K562 (cell line): ENCODE measurements around the gene KLHDC10. TPM values are rescaled to one million over a fixed set of nuclear protein-coding genes. Genes with fewer than 3 reads are reported as not detected.
A peak's percentile ranks its signal among the peaks of the same experiment; 100 is the strongest.

Source experiments
- DIDO1 ChIP-seq: fragments of 450-650 bp; IDR thresholded peaks from 2 replicates; pipeline ENCODE4 v1.6.1; 2016; ENCODE audit warnings: low read depth, missing biosample characterization, missing genetic modification characterization
- ELF4 ChIP-seq: fragments of 450-650 bp; formaldehyde crosslinking; IDR thresholded peaks from 2 replicates; pipeline ENCODE4 v1.4.0; 2022; ENCODE audit warnings: missing genetic modification characterization
- ESRRB ChIP-seq: fragments of 250-450 bp; sonication (Bioruptor Pico); IDR thresholded peaks from 2 replicates; pipeline ENCODE4 v1.5.0; 2020; ENCODE audit warnings: mild to moderate bottlenecking, moderate library complexity, borderline replicate concordance
- FOXJ2 ChIP-seq: fragments of 200-800 bp; sonication (Bioruptor generic); IDR thresholded peaks from 2 replicates; pipeline ENCODE4 v1.6.1; 2016; ENCODE audit warnings: missing genetic modification characterization, missing compliant biosample characterization
- FOXJ3 ChIP-seq: sonication (generic); formaldehyde crosslinking; IDR thresholded peaks from 2 replicates; pipeline ENCODE4 v1.4.0; 2020; ENCODE audit warnings: mild to moderate bottlenecking, missing genetic modification reagents
- FOXK2 ChIP-seq, 2 experiments: fragments of 450-650 bp; IDR thresholded peaks in 1 of 2; conservative IDR thresholded peaks in 1 of 2; 2 replicates each; pipeline ENCODE4 v1.6.1; 2016; ENCODE audit warnings: low read depth in 2 of 2, mild to moderate bottlenecking in 1 of 2
- HCFC1 ChIP-seq: IDR thresholded peaks from 2 replicates; pipeline ENCODE4 v1.6.1; 2012; ENCODE audit warnings: low read depth, low read length, improper control_type of control experiment
- HDAC1 ChIP-seq, 2 experiments: fragments of 450-650 bp; IDR thresholded peaks; 2 replicates each; pipeline ENCODE4 v1.6.1; 2016 to 2017; ENCODE audit warnings: inconsistent platforms in 1 of 2, mild to moderate bottlenecking in 1 of 2, moderate library complexity in 1 of 2
- HMG20B ChIP-seq: fragments of 250-450 bp; sonication (Bioruptor Pico); IDR thresholded peaks from 2 replicates; pipeline ENCODE4 v1.5.0; 2021; ENCODE audit warnings: mild to moderate bottlenecking
- IRF2 ChIP-seq: sonication (generic); formaldehyde crosslinking; IDR thresholded peaks from 2 replicates; pipeline ENCODE4 v1.8.1; 2022; ENCODE audit warnings: mild to moderate bottlenecking, missing genetic modification reagents
- KLF6 ChIP-seq: fragments of 250-450 bp; sonication (Bioruptor Pico); IDR thresholded peaks from 2 replicates; pipeline ENCODE4 v1.4.0; 2020; ENCODE audit warnings: mild to moderate bottlenecking, moderate library complexity, borderline replicate concordance
- PHF20 ChIP-seq: fragments of 450-650 bp; IDR thresholded peaks from 2 replicates; pipeline ENCODE4 v1.6.1; 2018; ENCODE audit not compliant: partially characterized antibody
- POLR2A ChIP-seq: fragments of 450-650 bp; conservative IDR thresholded peaks from 2 replicates; pipeline ENCODE4 v1.6.1; 2016
- SAFB ChIP-seq: fragments of 200-400 bp; formaldehyde crosslinking; IDR thresholded peaks from 2 replicates; pipeline ENCODE4 v1.6.1; 2017; ENCODE audit warnings: low read depth, low read length, borderline replicate concordance
- SIN3B ChIP-seq: fragments of 450-650 bp; IDR thresholded peaks from 2 replicates; pipeline ENCODE4 v1.6.1; 2017; ENCODE audit warnings: low read depth, mild to moderate bottlenecking, moderate library complexity
- ZC3H11A ChIP-seq: IDR thresholded peaks from 2 replicates; pipeline ENCODE4 v1.6.1; 2012; ENCODE audit warnings: low read depth, low read length, improper control_type of control experiment
- ZNF384 ChIP-seq: IDR thresholded peaks from 2 replicates; pipeline ENCODE4 v1.6.1; 2012; ENCODE audit warnings: low read depth, low read length, improper control_type of control experiment
- ZNF407 ChIP-seq: fragments of 450-650 bp; IDR thresholded peaks from 2 replicates; pipeline ENCODE4 v1.6.1; 2016; ENCODE audit warnings: low read depth
- ZNF644 ChIP-seq: fragments of 200-800 bp; sonication (Bioruptor generic); IDR thresholded peaks from 2 replicates; pipeline ENCODE4 v1.6.1; 2016; ENCODE audit warnings: low read depth, missing genetic modification characterization, missing compliant biosample characterization
- polyA plus RNA-seq, 8 experiments: library from polyadenylated mRNA; depleted of rRNA in 4 of 8; stranded (reverse) in 5 of 8; unstranded in 3 of 8; fragments of >200 nt; fragmentation: Nextera tagmentation in 2 of 8; fragmentation: Illumina TruSeq in 1 of 8; extraction: Ambion mirVana in 2 of 8; extraction: Trizol in 1 of 8; gene quantifications; 2 replicates each; pipeline versions ENCODE4 v1.2.1 to v1.2.3, GENCODE V29; 2011 to 2014; ENCODE audit warnings: inconsistent platforms in 1 of 8, missing spikeins in 1 of 8
- total RNA-seq, 7 experiments: library from RNA; depleted of rRNA in 6 of 7; stranded (reverse); fragments of >200 nt in 6 of 7; fragmentation: Illumina TruSeq in 2 of 7; extraction: Trizol in 2 of 7; gene quantifications; 2 replicates each; pipeline versions ENCODE4 v1.2.1 to v1.2.3, GENCODE V29; 2011 to 2021; ENCODE audit warnings: low replicate concordance in 1 of 7
- TF ChIP-seq, protein P1 (sequence below), 3 experiments: IDR thresholded peaks in 2 of 3; conservative IDR thresholded peaks in 1 of 3; 2 replicates each; pipeline ENCODE4 v1.5.1; 2011 to 2012; ENCODE audit warnings: low read length in 3 of 3, mild to moderate bottlenecking in 3 of 3, control low read depth in 2 of 3, improper control_type of control experiment in 1 of 3, inconsistent platforms in 1 of 3, low read depth in 1 of 3, mixed read lengths in 1 of 3, moderate library complexity in 1 of 3; ENCODE audit not compliant: insufficient read depth in 2 of 3

The KLHDC10 gene
- total and polyA plus RNA-seq, 9 of the 15 experiments (the other 6 are each of a cell fraction or from before 2014, with no cell fraction given), result 9.8 to 80.5 (median 31.4) TPM

DNA sequence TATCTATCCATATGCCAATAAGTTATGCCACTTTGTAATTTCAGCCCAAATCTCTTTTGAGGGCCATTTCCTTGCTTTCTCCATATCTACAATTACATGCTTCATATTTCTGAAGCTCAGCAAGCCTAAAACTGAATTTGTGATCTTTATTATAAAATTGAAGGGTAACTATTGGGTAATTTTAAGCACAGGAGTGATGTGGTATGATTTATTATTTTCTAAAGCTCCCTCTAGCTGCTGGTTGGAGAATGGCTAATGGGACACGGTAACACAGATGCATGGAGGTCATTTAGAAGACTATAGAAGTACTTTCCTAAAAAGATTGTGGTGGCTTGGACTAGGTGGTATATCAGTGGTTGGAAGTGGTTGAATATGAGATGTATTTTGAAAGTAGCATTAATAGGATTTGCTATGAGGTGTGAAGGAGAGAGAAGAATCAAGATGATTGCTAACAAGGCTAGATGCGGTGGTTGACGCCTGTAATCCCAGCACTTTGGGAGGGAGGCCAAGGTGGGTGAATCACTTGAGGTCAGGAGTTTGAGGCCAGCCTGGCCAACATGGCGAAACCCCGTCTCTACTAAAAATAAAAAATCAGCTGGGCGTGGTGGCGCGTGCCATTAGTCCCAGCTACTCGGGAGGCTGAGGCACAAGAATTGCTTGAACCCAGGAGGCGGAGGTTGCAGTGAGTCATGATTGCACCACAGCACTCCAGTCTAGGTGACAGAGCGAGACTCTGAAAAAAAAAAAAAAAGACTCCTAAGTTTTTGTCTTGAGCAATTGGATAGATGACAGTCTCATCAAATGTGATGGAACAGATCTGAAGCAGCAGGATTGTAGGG, 13.9 kb downstream of the KLHDC10 start (continued):
- TF ChIP-seq ZC3H11A (no peak), POLR2A (no peak), ZNF384 (no peak), ZNF407 (no peak), IRF2 (CRISPR knock-in tag) (no peak), FOXJ2 (tag) (no peak), ZNF644 (no peak), DIDO1 (tag) (no peak), KLF6 (CRISPR knock-in tag) (no peak), SIN3B (no peak), HCFC1 (no peak), HDAC1 (IDR thresholded peaks at IDR 0.05) (no peak; a peak in 1 of 4 replicates), SAFB (no peak), FOXK2 (conservative IDR thresholded peaks at IDR 0.05 in 1 of 2, IDR thresholded peaks at IDR 0.05 in 1 of 2; ENCODE audit: low read depth in 2 of 2) (no peak), ELF4 (CRISPR knock-in tag) (no peak), FOXJ3 (CRISPR knock-in tag) (no peak), ESRRB (CRISPR knock-in tag) (no peak), PHF20 (no peak), HMG20B (no peak)
- TF ChIP-seq, protein P1, sequence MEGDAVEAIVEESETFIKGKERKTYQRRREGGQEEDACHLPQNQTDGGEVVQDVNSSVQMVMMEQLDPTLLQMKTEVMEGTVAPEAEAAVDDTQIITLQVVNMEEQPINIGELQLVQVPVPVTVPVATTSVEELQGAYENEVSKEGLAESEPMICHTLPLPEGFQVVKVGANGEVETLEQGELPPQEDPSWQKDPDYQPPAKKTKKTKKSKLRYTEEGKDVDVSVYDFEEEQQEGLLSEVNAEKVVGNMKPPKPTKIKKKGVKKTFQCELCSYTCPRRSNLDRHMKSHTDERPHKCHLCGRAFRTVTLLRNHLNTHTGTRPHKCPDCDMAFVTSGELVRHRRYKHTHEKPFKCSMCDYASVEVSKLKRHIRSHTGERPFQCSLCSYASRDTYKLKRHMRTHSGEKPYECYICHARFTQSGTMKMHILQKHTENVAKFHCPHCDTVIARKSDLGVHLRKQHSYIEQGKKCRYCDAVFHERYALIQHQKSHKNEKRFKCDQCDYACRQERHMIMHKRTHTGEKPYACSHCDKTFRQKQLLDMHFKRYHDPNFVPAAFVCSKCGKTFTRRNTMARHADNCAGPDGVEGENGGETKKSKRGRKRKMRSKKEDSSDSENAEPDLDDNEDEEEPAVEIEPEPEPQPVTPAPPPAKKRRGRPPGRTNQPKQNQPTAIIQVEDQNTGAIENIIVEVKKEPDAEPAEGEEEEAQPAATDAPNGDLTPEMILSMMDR (IDR thresholded peaks at IDR 0.05 in 2 of 3, conservative IDR thresholded peaks at IDR 0.05 in 1 of 3; ENCODE audit: insufficient read depth in 2 of 3, low read depth in 1 of 3, low read length in 3 of 3), result peak; percentile 40 to 72 (median 70); a peak in 5 of 6 replicates
